Neural progenitor cell (in vitro differentiated cells): ENCODE data around the gene RAMACL.

ENCODE experiments used
- CTCF ChIP-seq: fragments of 200-600 bp; sonication (generic); IDR thresholded peaks from 2 replicates; pipeline ENCODE4 v1.5.1; 2017; ENCODE audit warnings: antibody characterized with exemption, mild to moderate bottlenecking
- EZH2phosphoT487 ChIP-seq: fragments of 200-600 bp; sonication (generic); IDR thresholded peaks from 2 replicates; pipeline ENCODE4 v1.6.1; 2017; ENCODE audit warnings: antibody characterized with exemption

DNA sequence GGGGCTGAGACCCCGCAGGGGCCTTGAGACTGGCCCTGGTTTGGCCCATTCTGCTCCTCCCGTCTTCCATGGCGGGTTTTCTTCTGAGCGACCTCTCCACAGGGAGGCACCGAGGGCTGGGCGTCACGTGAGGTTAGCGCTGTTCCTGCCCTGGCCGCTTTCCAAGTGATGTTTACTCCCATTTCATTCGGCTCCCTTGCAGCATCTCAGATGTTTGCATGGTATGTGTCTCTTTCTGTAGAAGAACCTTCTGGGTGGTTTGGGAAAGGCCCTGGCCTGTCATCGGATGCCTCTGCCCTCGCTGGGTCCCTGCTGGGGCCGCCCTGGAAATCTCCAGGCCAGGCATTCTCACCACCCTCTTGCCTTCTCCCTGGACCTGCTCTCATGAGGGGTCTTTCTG lies 17.3 kb downstream of the RAMACL start:
- TF ChIP-seq EZH2phosphoT487 (no peak), CTCF (no peak)
